Natural killer cell treated with Interleukin-12 subunit alpha and Interleukin-12 subunit beta and Interleukin-15 and Interleukin-18, amount 100 ng/mL, for 72 hours (primary cell): ENCODE measurements around the gene TRAF1. TPM values are rescaled to one million over a fixed set of nuclear protein-coding genes. Genes with fewer than 3 reads are reported as not detected.

ENCODE experiments used
- ATAC-seq, 2 donors: fragments of 150-1000 bp; cut with Tn5 transposase in 1 of 2; sonication (Bioruptor Pico), chemical (Tn5 transposase) in 1 of 2; 2 replicates each; pipeline ENCODE4 v1.10.0; 2021
- DNase-seq: peaks from one replicate; pipeline ENCODE4 v3.0.0; 2022; ENCODE audit warnings: low spot score
- H3K27ac Mint-ChIP-seq, 2 donors: 1 replicate in 1 of 2; 2 replicates in 1 of 2; pipeline ENCODE4 v1.8.0; 2022; ENCODE audit warnings: mixed read lengths in 2 of 2, mild to moderate bottlenecking in 1 of 2, moderate library complexity in 1 of 2
- H3K27me3 Mint-ChIP-seq, 2 donors: 1 replicate in 1 of 2; 2 replicates in 1 of 2; pipeline ENCODE4 v1.8.0; 2022; ENCODE audit warnings: mixed read lengths in 2 of 2
- H3K36me3 Mint-ChIP-seq: one replicate; pipeline ENCODE4 v1.8.0; 2022; ENCODE audit warnings: mixed read lengths
- H3K4me1 Mint-ChIP-seq, 2 donors: 1 replicate in 1 of 2; 2 replicates in 1 of 2; pipeline ENCODE4 v1.8.0; 2022; ENCODE audit warnings: low read depth in 2 of 2, mixed read lengths in 2 of 2, mild to moderate bottlenecking in 1 of 2
- H3K4me3 Mint-ChIP-seq: one replicate; pipeline ENCODE4 v1.8.0; 2022; ENCODE audit warnings: mixed read lengths
- H3K9me3 Mint-ChIP-seq: 2 replicates; pipeline ENCODE4 v1.8.0; 2022; ENCODE audit warnings: mixed read lengths
- total RNA-seq, 2 donors: library from RNA; stranded (reverse); gene quantifications; one replicate each; pipeline ENCODE4 v1.2.3, GENCODE V29; 2022

Gene TRAF1
- total RNA-seq, 2 donors from 2014 or later: 145 to 375 TPM

- DNase-seq (no peak), ATAC-seq (no peak)
- Mint-ChIP-seq H3K4me1 (peaks cover 48 to 55% of the 10 kb centered on the region in 2 donors), H3K36me3 (peaks cover 30% of the 10 kb centered on the region), H3K27ac (peak overlapping the region; percentile 81 to 91), H3K9me3 (no peaks in the 10 kb centered on the region), H3K4me3 (peak overlapping the region; percentile 99), H3K27me3 (peaks cover 0 to 2% of the 10 kb centered on the region in 2 donors)
Observed at GRCh38 chr9:120875643-120875953, 51.0 kb downstream of the TRAF1 start.

GRCh38 chr9:120875195-120875565 is 51.4 kb downstream of the TRAF1 start:
- no peaks in the 10 kb centered on the region for H3K9me3 Mint-ChIP-seq
- ATAC-seq: no peak
- peaks cover 48 to 55% of the 10 kb centered on the region in 2 donors for H3K4me1 Mint-ChIP-seq
- H3K27ac Mint-ChIP-seq: peak overlapping the region; percentile 81 to 91
- DNase-seq: no peak
- peaks cover 0 to 2% of the 10 kb centered on the region in 2 donors for H3K27me3 Mint-ChIP-seq
- H3K4me3 Mint-ChIP-seq: peak overlapping the region; percentile 99
- H3K36me3 Mint-ChIP-seq: peaks cover 30% of the 10 kb centered on the region

GRCh38 chr9:120874226-120875194 is 52.1 kb downstream of the TRAF1 start:
- Mint-ChIP-seq H3K36me3 (peaks cover 30% of the 10 kb centered on the region), H3K27me3 (peaks cover 0 to 2% of the 10 kb centered on the region in 2 donors), H3K4me3 (peak overlapping the region; percentile 99), H3K27ac (peak overlapping the region; percentile 81 to 91), H3K9me3 (no peaks in the 10 kb centered on the region), H3K4me1 (peaks cover 49 to 54% of the 10 kb centered on the region in 2 donors)
- DNase-seq: peak; percentile 58
- ATAC-seq: no peak

- ATAC-seq (no peak), DNase-seq (peak; percentile 58)
- Mint-ChIP-seq H3K27ac (peak overlapping the region; percentile 81 to 91), H3K9me3 (no peaks in the 10 kb centered on the region), H3K4me1 (peaks cover 43 to 50% of the 10 kb centered on the region in 2 donors), H3K36me3 (peaks cover 30% of the 10 kb centered on the region), H3K27me3 (no peaks in the 10 kb centered on the region), H3K4me3 (peak overlapping the region; percentile 58)
Observed at GRCh38 chr9:120873512-120873911, 53.1 kb downstream of the TRAF1 start.

DNA sequence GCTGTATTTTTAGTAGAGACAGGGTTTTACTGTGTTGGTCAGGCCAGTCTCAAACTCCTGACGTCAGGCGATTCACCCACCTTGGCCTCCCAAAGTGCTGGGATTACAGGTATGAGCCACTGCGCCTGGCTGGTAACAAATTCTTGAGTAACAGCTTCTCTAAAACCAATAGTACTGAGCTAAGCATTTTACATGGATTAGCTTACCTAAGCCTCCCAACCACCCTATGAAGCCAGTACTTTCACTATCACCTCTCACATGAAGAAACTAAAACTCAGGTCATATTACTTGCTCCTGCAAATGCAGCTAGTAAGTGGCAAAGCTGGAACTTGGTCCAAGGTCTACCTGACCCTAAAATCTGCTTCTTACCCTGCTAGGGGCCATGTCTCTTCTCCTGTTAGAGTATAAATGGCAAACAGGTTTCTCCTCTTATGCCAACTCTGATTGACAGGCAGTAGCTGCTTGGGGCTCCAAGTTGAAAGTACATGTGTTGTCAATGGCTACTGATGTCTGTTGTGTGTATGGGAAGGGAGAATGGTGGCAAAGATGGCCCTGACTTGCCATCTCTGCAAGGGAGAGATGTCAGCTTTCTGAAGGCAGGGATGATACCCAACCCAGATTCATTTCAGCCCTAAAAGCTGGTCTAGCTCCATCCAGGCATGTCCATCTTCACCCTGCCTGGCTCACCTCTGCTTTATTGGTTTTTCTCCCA is 53.6 kb downstream of the TRAF1 start:
- DNase-seq (no peak), ATAC-seq (no peak)

GRCh38 chr9:120870206-120870605 is 56.4 kb downstream of the TRAF1 start:
- peak overlapping the region; percentile 25 for H3K4me3 Mint-ChIP-seq
- no peaks in the 10 kb centered on the region for H3K9me3 Mint-ChIP-seq
- H3K36me3 Mint-ChIP-seq: peaks cover 18% of the 10 kb centered on the region
- no peak overlapping the region for H3K27ac Mint-ChIP-seq
- peak; percentile 59 for DNase-seq
- no peak for ATAC-seq
- no peaks in the 10 kb centered on the region for H3K27me3 Mint-ChIP-seq
- peaks cover 30 to 36% of the 10 kb centered on the region in 2 donors for H3K4me1 Mint-ChIP-seq

More for the DNA sequence above, 53.6 kb downstream of the TRAF1 start:
- H3K27me3 Mint-ChIP-seq: no peaks in the 10 kb centered on the region
- H3K36me3 Mint-ChIP-seq: peaks cover 30% of the 10 kb centered on the region
- H3K27ac Mint-ChIP-seq: peak overlapping the region; percentile 81 to 91
- H3K4me1 Mint-ChIP-seq: peaks cover 43 to 49% of the 10 kb centered on the region in 2 donors
- no peaks in the 10 kb centered on the region for H3K9me3 Mint-ChIP-seq
- H3K4me3 Mint-ChIP-seq: no peak overlapping the region

- Mint-ChIP-seq H3K4me3 (peak overlapping the region; percentile 80), H3K27ac (peak overlapping the region; percentile 86 to 91), H3K36me3 (peaks cover 15% of the 10 kb centered on the region), H3K9me3 (no peaks in the 10 kb centered on the region), H3K4me1 (peaks cover 29 to 33% of the 10 kb centered on the region in 2 donors), H3K27me3 (no peaks in the 10 kb centered on the region)
- no peak for ATAC-seq
- DNase-seq: no peak
Observed at GRCh38 chr9:120869726-120870125, 56.9 kb downstream of the TRAF1 start.

DNA sequence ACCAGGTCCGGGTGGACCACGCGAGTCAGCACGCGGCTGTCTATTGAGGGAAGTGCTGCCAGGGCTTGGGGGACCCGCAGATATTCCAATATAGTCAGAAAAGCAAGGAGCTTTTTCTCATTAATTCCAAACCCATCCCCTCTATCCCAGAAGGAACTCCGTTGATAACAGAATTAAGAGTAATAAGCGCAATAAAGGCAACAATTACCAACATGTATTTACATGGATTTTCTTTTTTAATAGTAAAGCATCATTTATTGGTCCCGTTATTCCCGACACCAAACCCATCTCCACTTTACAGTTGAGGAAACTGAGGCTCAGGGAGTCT is 57.3 kb downstream of the TRAF1 start:
- ATAC-seq: no peak
- Mint-ChIP-seq H3K36me3 (peaks cover 15% of the 10 kb centered on the region), H3K9me3 (no peaks in the 10 kb centered on the region), H3K27ac (peak overlapping the region; percentile 86 to 91), H3K4me3 (peak overlapping the region; percentile 80), H3K27me3 (no peaks in the 10 kb centered on the region), H3K4me1 (peaks cover 25 to 33% of the 10 kb centered on the region in 2 donors)
- no peak for DNase-seq

DNA sequence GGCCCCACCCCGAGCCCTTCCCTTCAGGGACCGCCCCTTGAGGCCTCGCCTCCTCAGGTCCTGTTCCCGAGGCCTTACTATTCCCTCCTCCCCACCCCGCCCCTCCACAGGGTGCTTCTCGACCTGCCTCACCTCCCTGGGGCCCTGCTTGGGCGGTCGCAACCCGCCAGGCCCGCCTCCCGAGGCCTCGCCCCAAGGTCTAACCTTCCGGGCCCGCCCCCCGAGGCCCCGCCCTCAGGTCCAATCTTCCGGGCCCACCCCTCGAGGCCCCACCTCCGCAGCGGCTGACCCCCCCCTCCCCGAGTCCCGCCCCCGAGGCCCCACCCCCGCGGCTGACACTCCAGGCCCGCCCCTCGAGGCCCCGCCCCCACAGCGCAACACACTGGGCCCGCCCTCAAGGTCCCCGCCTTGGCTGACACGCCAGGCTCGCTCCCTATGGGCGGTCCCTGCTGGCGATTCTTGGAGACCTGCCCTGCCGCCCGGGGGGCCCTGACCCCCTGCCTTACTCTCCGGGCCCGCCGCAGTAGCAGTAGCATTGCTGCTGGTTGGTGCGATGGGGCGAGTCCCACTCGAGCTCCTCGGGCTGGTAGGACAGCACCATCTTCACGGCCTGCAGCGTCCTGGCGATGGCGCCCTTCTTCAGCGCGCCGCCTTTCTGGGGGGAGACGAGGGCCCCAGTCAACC is 57.8 kb downstream of the TRAF1 start:
- H3K4me1 Mint-ChIP-seq: peaks cover 22 to 32% of the 10 kb centered on the region in 2 donors
- H3K27me3 Mint-ChIP-seq: no peaks in the 10 kb centered on the region
- peaks cover 13% of the 10 kb centered on the region for H3K36me3 Mint-ChIP-seq

GRCh38 chr9:120868339-120868675 is 58.3 kb downstream of the TRAF1 start:
- H3K9me3 Mint-ChIP-seq: no peaks in the 10 kb centered on the region
- no peak for DNase-seq
- peak; percentile 22 to 59 for ATAC-seq
- peaks cover 9% of the 10 kb centered on the region for H3K36me3 Mint-ChIP-seq
- peak overlapping the region; percentile 45 to 87 for H3K27ac Mint-ChIP-seq
- H3K4me3 Mint-ChIP-seq: peak overlapping the region; percentile 61
- H3K27me3 Mint-ChIP-seq: no peaks in the 10 kb centered on the region
- peaks cover 17 to 27% of the 10 kb centered on the region in 2 donors for H3K4me1 Mint-ChIP-seq

More for the DNA sequence above, 57.8 kb downstream of the TRAF1 start:
- peak; percentile 96 for DNase-seq
- H3K27ac Mint-ChIP-seq: peak overlapping the region; percentile 86 to 91
- peak overlapping the region; percentile 80 for H3K4me3 Mint-ChIP-seq
- H3K9me3 Mint-ChIP-seq: no peaks in the 10 kb centered on the region
- peak; percentile 95 for ATAC-seq

DNA sequence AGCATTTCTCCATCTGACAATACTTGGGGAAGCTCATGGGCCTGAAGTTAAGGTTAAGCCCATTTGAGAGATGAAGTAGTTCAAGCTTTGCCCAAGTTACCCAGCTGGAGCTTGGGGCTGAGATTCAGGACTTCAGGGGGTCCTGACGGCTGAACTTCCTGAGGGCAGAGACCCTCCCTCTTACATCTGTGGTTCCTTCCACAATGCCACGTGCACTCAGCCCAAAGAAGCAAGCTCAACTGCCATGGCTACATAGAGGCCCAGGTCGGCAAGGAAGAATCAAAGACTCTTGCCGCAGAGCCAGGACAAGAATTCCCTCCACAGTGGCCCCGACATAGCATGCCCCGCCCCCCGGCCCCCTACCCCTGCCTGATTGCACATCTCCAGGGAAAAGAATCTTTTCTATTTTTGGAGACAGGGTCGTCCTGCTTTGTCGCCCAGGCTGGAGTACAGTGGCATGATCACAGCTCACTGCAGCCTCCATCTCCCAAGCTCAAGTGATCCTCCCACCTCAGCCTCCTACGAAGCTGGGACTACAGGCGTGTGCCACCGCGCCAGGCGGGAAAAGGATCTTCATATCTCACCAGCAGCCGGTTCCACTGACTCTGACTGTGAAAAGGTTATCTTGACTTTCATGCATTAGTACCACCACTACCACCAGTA is 58.8 kb downstream of the TRAF1 start:
- Mint-ChIP-seq H3K27ac (peak overlapping the region; percentile 45 to 87), H3K27me3 (no peaks in the 10 kb centered on the region), H3K4me1 (peaks cover 15 to 22% of the 10 kb centered on the region in 2 donors), H3K4me3 (peak overlapping the region; percentile 61), H3K36me3 (peaks cover 14% of the 10 kb centered on the region), H3K9me3 (no peaks in the 10 kb centered on the region)
- DNase-seq (peak; percentile 47), ATAC-seq (no peak)

DNA sequence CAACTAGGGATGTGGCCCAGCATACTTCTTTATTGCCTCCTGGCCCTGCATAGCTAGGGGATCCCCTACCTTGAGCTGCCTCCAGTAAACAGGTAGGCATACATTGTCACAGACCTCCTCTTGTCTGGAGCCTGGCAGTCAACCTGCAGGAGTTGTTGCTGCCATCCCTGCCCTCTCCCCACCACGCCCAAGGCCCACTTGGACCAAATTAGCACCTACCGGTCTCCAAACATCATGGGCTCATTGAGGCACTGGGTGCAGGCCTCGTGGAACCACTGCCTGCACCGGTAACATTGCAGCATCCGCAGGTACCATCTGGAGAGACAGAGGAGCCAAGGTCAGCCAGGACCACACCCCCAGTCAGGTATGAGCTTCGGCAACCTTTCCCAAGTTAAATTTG is 59.9 kb downstream of the TRAF1 start:
- Mint-ChIP-seq H3K4me3 (no peak overlapping the region), H3K9me3 (no peaks in the 10 kb centered on the region), H3K36me3 (peaks cover 11% of the 10 kb centered on the region), H3K4me1 (peaks cover 13 to 19% of the 10 kb centered on the region in 2 donors), H3K27ac (peak overlapping the region in 1 of 2 donors; percentile 23), H3K27me3 (no peaks in the 10 kb centered on the region)
- DNase-seq (peak; percentile 44), ATAC-seq (no peak)

DNA sequence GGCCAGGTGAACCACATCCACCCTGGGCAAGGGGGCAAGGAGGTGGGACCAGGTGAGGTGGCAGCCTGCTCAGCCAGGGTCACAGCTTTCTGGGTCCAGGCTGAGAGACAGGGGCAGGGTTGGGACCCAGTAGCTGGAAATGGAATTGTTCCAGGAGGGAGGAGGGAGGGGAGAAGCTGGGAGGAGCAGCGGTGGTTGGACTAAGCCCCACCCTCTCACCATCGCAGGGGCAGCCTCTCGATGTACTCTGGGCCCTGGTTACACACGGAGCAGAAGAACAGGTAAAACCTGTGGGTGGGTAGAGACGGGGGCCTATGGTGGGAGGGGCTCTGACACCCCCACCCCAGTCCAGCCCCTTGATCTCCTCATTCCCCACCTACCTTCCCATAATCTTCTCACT is 60.8 kb downstream of the TRAF1 start:
- Mint-ChIP-seq H3K9me3 (no peaks in the 10 kb centered on the region), H3K36me3 (peaks cover 11% of the 10 kb centered on the region), H3K27me3 (no peaks in the 10 kb centered on the region), H3K4me3 (no peak overlapping the region), H3K4me1 (peaks cover 14 to 15% of the 10 kb centered on the region in 2 donors), H3K27ac (no peak overlapping the region)
- DNase-seq (peak; percentile 25), ATAC-seq (no peak)
